ENCODE measurements around the gene CPS1.

The CPS1 gene

GRCh38 chr2:210548031-210548430 lies 8.4 kb upstream of the CPS1 start:
- DNase-seq = no peak

GRCh38 chr2:210548878-210549384 lies 7.5 kb upstream of the CPS1 start:
- DNase-seq = no peak

GRCh38 chr2:210551001-210551400 lies 5.4 kb upstream of the CPS1 start:
- no peak for DNase-seq

GRCh38 chr2:210553373-210553772 lies 3.0 kb upstream of the CPS1 start:
- no peak for DNase-seq

- DNase-seq = no peak
Observed at GRCh38 chr2:210555555-210555954, 844 bp upstream of the CPS1 start.

- DNase-seq = no peak
Observed at GRCh38 chr2:210557721-210558120, 1.3 kb downstream of the CPS1 start.

GRCh38 chr2:210558708-210559107 lies 2.3 kb downstream of the CPS1 start:
- peak; percentile 19 for DNase-seq

- no peak for DNase-seq
Observed at GRCh38 chr2:210559182-210559581, 2.8 kb downstream of the CPS1 start.

GRCh38 chr2:210561475-210561874 lies 5.1 kb downstream of the CPS1 start:
- DNase-seq = no peak

GRCh38 chr2:210562091-210562490 lies 5.7 kb downstream of the CPS1 start:
- DNase-seq = no peak

- no peak for DNase-seq
Observed at GRCh38 chr2:210562502-210563080, 6.2 kb downstream of the CPS1 start.

GRCh38 chr2:210567279-210567678 lies 10.9 kb downstream of the CPS1 start:
- DNase-seq = no peak

- DNase-seq = no peak
Observed at GRCh38 chr2:210568108-210568507, 11.7 kb downstream of the CPS1 start.

- DNase-seq = peak; percentile 60
Observed at GRCh38 chr2:210577263-210578071, 21.1 kb downstream of the CPS1 start.

GRCh38 chr2:210584834-210585233 lies 28.4 kb downstream of the CPS1 start:
- DNase-seq = no peak

GRCh38 chr2:210586381-210586780 lies 30.0 kb downstream of the CPS1 start:
- no peak for DNase-seq

- DNase-seq = no peak
Observed at GRCh38 chr2:210591663-210592062, 35.3 kb downstream of the CPS1 start.

GRCh38 chr2:210592726-210593125 lies 36.3 kb downstream of the CPS1 start:
- no peak for DNase-seq

GRCh38 chr2:210593166-210593565 lies 36.8 kb downstream of the CPS1 start:
- no peak for DNase-seq

- no peak for DNase-seq
Observed at GRCh38 chr2:210598219-210598618, 41.8 kb downstream of the CPS1 start.

- no peak for DNase-seq
Observed at GRCh38 chr2:210599476-210599875, 43.1 kb downstream of the CPS1 start.

- DNase-seq = no peak
Observed at GRCh38 chr2:210604666-210605065, 48.3 kb downstream of the CPS1 start.

- peak; percentile 3 for DNase-seq
Observed at GRCh38 chr2:210606001-210606400, 49.6 kb downstream of the CPS1 start.

GRCh38 chr2:210611466-210611865 lies 55.1 kb downstream of the CPS1 start:
- no peak for DNase-seq

GRCh38 chr2:210616074-210616473 lies 59.7 kb downstream of the CPS1 start:
- no peak for DNase-seq
